Pancreas (tissue), 10 donors: ENCODE measurements around the gene LRP10. TPM values are rescaled to one million over a fixed set of nuclear protein-coding genes. Genes with fewer than 3 reads are reported as not detected.

Source experiments
- ATAC-seq, 4 donors: fragments of 200-7000 bp; cut with Tn5 transposase; one replicate each; pipeline versions ENCODE4 v1.8.0 to v1.9.1; 2020; ENCODE audit warnings: mild to moderate bottlenecking in 4 of 4, moderate library complexity in 4 of 4
- DNase-seq, 6 donors: peaks; one replicate each; pipeline ENCODE4 v3.0.0-alpha.2; 2020
- FAIRE-seq: peaks from 2 replicates; lab custom pipeline; 2012; peaks lifted over from hg19 to GRCh38; lab: Jason Lieb, UNC
- H3K27ac ChIP-seq, 4 donors: fragments of 200-600 bp; sonication (generic); 1 replicate in 3 of 4; 2 replicates in 1 of 4; pipeline versions ENCODE4 v1.5.0 to v1.8.0; 2020
- H3K27me3 ChIP-seq, 4 donors: fragments of 200-600 bp; one replicate each; pipeline ENCODE4 v1.8.0; 2021
- H3K36me3 ChIP-seq, 3 donors: fragments of 200-600 bp; sonication (generic) in 1 of 3; one replicate each; pipeline versions ENCODE4 v1.5.0 to v1.8.0; 2020 to 2021
- H3K4me1 ChIP-seq, 3 donors: fragments of 200-600 bp; one replicate each; pipeline ENCODE4 v1.8.0; 2021
- H3K4me3 ChIP-seq, 4 donors: fragments of 200-600 bp; sonication (generic) in 2 of 4; one replicate each; pipeline versions ENCODE4 v1.5.0 to v1.8.0; 2020 to 2021
- H3K9me3 ChIP-seq, 4 donors: fragments of 200-600 bp; one replicate each; pipeline ENCODE4 v1.8.0; 2021
- WGBS, 2 donors: extraction: QIAGEN DNeasy Blood & Tissue Kit; methylation state at CpG; one replicate each; pipeline ENCODE4 v1.1.7; 2013; 5-methylcytosine and 5-hydroxymethylcytosine counted together
- intact Hi-C, 3 donors: fragments of 100-400 bp; cut with DNase I; formaldehyde crosslinking; loops; one replicate each; pipeline versions ENCODE4 v1.11.1 to v1.14.2; 2022
- polyA plus RNA-seq, 2 donors: library from polyadenylated mRNA; stranded (reverse); fragments of 200-250 nt; gene quantifications; one replicate each; pipeline ENCODE4 v1.2.3, GENCODE V29; 2013
- total RNA-seq, 6 donors: library from RNA; stranded (reverse); fragmentation: NEBNext Ultra II Directional in 4 of 6; extraction: Animal tissue kit (Norgen Biotek cat#: 25700) in 4 of 6; gene quantifications; one replicate each; pipeline versions ENCODE4 v1.2.1 to v1.2.4, GENCODE V29; 2021 to 2023
- TF ChIP-seq, protein P1 (sequence below), 4 donors: fragments of 200-600 bp; sonication (generic) in 3 of 4; IDR thresholded peaks; one replicate each; pipeline versions ENCODE4 v1.5.0 to v1.8.0; 2021; ENCODE audit warnings: antibody characterized with exemption in 4 of 4
- donor health status: healthy with polysubstance abuse.
- donor health status: DM: no; HTN: no; CAD: no; lungs with moderate emphysema.
- donor health status: DM: no; HTN: no; CAD: no.
- donor health status: control.
- donor health status: control.
- donor health status: Bipolar disorder and iron deficiency.
- donor health status: DM: yes; HTN: yes; CAD: no.
- donor health status: DM: no; HTN: no; CAD: no.
- donor health status: DM: no; HTN: no; CAD: no.
- donor health status: DM: yes; HTN: yes; CAD: no.

LRP10 gene
- total and polyA plus RNA-seq, 8 donors = 14.7 to 86.2 (median 50.2) TPM

DNA sequence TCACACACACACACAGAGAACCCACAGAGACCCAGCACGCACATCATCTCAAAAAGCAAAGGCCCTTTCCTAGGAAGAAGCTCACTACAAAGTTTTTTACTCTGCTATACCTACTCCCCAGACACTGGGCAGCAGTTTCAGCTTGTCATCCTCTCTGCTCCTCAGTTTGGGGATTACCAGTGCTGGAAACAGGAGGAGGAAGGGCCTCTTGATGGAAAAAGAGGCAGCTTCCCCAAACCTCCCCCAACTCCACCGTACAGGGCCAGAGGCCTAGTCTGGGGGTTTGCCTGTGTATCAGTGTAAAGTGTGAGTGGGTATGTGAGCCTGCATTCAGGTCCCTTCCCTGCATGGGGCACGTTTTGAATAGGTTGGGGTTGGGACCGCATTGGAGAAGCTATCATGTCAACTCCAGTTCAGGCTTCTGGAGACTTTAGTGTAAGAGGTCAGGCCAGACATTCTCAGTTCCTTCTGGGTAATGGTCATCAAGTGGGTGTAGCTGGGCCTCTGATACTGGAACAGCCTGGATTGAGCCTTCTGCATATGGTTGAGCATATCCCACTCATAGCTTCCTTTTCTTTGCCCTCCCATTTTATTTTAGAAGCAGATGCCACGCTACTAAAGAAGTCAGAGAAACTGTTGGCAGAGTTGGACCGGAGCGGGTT, 12.7 kb downstream of the LRP10 start:
- ATAC-seq = no peak
- Histone ChIP-seq H3K36me3 (no peaks in the 10 kb centered on the region), H3K4me1 (peaks cover 0 to 11% (median 5%) of the 10 kb centered on the region in 3 donors), H3K9me3 (no peaks in the 10 kb centered on the region), H3K4me3 (no peak overlapping the region), H3K27me3 (no peaks in the 10 kb centered on the region), H3K27ac (no peak overlapping the region)
- WGBS, 2 donors = 87 to 92% methylated on average over 7 of the region's 7 CpGs
- DNase-seq = no peak
- no peak for FAIRE-seq
- TF ChIP-seq, protein P1, sequence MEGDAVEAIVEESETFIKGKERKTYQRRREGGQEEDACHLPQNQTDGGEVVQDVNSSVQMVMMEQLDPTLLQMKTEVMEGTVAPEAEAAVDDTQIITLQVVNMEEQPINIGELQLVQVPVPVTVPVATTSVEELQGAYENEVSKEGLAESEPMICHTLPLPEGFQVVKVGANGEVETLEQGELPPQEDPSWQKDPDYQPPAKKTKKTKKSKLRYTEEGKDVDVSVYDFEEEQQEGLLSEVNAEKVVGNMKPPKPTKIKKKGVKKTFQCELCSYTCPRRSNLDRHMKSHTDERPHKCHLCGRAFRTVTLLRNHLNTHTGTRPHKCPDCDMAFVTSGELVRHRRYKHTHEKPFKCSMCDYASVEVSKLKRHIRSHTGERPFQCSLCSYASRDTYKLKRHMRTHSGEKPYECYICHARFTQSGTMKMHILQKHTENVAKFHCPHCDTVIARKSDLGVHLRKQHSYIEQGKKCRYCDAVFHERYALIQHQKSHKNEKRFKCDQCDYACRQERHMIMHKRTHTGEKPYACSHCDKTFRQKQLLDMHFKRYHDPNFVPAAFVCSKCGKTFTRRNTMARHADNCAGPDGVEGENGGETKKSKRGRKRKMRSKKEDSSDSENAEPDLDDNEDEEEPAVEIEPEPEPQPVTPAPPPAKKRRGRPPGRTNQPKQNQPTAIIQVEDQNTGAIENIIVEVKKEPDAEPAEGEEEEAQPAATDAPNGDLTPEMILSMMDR (IDR thresholded peaks at IDR 0.05) = no peak
- intact Hi-C loops = no loop called here

DNA sequence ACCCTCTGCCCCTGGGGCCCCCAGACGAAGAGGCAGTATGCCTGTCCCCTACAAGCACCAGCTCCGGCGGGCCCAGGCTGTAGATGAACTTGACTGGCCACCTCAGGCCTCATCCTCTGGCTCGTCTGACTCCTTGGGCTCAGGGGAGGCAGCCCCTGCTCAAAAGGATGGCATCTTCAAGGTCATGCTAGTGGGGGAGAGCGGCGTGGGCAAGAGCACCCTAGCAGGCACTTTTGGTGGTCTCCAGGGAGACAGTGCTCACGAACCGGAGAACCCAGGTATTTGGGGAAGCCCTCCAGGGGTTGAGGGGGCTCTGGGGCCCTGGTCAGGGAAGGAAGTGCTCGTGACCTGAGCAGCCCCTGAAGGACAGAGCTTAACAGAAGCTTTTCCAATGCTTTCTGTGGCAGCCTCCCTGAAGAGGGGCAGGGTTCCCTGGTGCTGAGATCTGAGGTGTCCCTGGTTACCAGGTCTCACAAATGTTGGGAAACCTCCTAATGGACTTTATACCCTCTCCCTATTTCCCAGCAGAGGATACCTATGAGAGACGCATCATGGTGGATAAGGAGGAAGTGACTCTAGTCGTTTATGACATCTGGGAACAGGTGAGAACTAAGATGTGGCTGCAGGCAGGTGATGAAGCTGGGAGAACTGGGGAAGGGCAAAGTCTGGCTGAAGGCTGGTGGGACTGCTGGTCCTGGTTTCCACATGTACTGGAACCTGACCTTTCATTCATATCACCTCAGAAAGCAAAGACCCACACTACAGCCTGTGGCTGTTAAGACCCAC, 13.4 kb downstream of the LRP10 start:
- TF ChIP-seq, protein P1 (IDR thresholded peaks at IDR 0.05) = no peak
- peak in 1 of 6 donors; percentile 36 for DNase-seq
- Histone ChIP-seq H3K9me3 (no peaks in the 10 kb centered on the region), H3K36me3 (no peaks in the 10 kb centered on the region), H3K27ac (no peak overlapping the region), H3K27me3 (no peaks in the 10 kb centered on the region), H3K4me3 (no peak overlapping the region), H3K4me1 (peaks cover 0 to 11% (median 5%) of the 10 kb centered on the region in 3 donors)
- ATAC-seq = no peak
- intact Hi-C loops = no loop called here
- no peak for FAIRE-seq
- WGBS, 2 donors = 82 to 89% methylated on average over 11 of the region's 11 CpGs

DNA sequence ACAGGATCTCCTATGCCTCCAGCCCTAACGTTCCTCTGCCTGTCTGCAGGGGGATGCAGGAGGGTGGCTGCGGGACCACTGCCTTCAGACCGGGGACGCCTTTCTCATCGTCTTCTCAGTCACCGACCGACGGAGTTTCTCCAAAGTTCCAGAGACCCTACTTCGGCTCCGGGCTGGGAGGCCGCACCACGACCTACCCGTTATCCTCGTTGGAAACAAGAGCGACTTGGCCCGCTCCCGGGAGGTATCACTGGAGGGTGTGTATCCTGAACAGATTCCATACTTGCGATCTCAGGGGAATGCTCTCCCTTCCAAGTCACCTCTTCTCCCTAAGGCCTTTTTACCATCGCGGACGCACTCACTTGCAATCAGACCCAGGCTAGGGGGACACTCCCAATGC, 14.4 kb downstream of the LRP10 start:
- no peaks in the 10 kb centered on the region for H3K36me3 ChIP-seq
- no peak for FAIRE-seq
- 93 to 94% methylated on average over 21 of the region's 21 CpGs for WGBS, 2 donors
- TF ChIP-seq, protein P1 (IDR thresholded peaks at IDR 0.05) = no peak
- H3K4me3 ChIP-seq = peak overlapping the region in 2 of 4 donors; percentile 55 to 63
- intact Hi-C loops = no loop called here
- DNase-seq = peak in 3 of 6 donors; percentile 29 to 71 (median 43)
- ATAC-seq = no peak
- H3K27ac ChIP-seq = no peak overlapping the region
- H3K9me3 ChIP-seq = no peaks in the 10 kb centered on the region
- no peaks in the 10 kb centered on the region for H3K27me3 ChIP-seq
- peaks cover 0 to 11% (median 5%) of the 10 kb centered on the region in 3 donors for H3K4me1 ChIP-seq

DNA sequence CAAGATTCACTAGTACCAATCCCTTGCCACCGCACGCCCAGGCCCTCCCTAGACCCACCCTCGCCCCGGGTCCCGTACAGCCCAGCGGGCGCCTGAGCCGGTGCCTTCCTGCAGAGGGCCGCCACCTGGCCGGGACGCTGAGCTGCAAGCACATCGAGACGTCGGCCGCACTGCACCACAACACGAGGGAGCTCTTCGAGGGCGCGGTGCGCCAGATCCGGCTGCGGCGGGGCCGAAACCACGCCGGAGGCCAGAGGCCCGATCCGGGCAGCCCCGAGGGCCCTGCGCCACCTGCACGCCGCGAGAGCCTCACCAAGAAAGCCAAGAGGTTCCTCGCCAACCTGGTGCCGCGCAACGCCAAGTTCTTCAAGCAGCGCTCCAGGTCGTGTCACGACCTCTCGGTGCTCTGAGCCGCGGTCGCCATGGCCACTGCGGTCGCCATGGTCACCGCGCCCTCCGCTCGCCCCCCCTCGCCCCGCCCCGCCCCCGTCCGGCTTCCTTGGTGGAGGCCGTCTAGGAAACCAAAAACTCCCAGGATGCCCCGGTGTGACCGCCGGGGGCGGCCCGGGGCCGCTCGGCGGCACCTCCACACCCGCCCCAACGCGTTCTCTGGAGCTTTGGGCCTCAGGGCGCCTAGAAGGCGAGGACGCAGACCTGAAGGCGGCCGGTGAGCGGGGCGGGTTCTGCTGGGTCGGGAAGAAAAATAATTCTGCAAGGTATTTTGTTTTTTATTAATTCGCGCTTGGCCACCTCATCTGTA, 15.1 kb downstream of the LRP10 start:
- DNase-seq = peak; percentile 78 to 89 (median 86)

More for the DNA sequence above, 15.1 kb downstream of the LRP10 start:
- H3K27ac ChIP-seq = peak overlapping the region; percentile 40 to 77 (median 65)
- FAIRE-seq = no peak
- TF ChIP-seq, protein P1 (IDR thresholded peaks at IDR 0.05) = no peak
- 3% methylated on average over 66 to 77 of the region's 77 CpGs for WGBS, 2 donors
- H3K36me3 ChIP-seq = no peaks in the 10 kb centered on the region
- intact Hi-C loops = no loop called here
- H3K4me3 ChIP-seq = peak overlapping the region; percentile 39 to 74 (median 59)
- no peaks in the 10 kb centered on the region for H3K27me3 ChIP-seq
- H3K9me3 ChIP-seq = no peaks in the 10 kb centered on the region
- H3K4me1 ChIP-seq = peaks cover 0 to 11% (median 5%) of the 10 kb centered on the region in 3 donors
- peak; percentile 82 to 90 (median 87) for ATAC-seq
